ENCODE data around the gene KLHL21. TPM values are rescaled to one million over a fixed set of nuclear protein-coding genes. Genes with fewer than 3 reads are reported as not detected.
"Not testable (repeated sequence)": the region's sequence is repeated elsewhere in the genome, so short reads cannot be mapped to it uniquely, and the experiment has no call there.

The KLHL21 gene
- total RNA-seq, 1 donor from 2014 or later, result 31.4 TPM

GRCh38 chr1:6574025-6574620, 28.5 kb downstream of the KLHL21 start:
- no peak for DNase-seq (ENCODE audit: low spot score)
- intact Hi-C loops (cut with DNase I), result no loop called here
- no peak for ATAC-seq

- intact Hi-C loops (cut with DNase I), result no loop called here
- ATAC-seq (no peak), DNase-seq (ENCODE audit: low spot score) (no peak)
Observed at GRCh38 chr1:6572653-6573383, 29.9 kb downstream of the KLHL21 start.

GRCh38 chr1:6570987-6571386, 31.7 kb downstream of the KLHL21 start:
- ATAC-seq, result no peak
- DNase-seq (ENCODE audit: low spot score), result no peak
- intact Hi-C loops (cut with DNase I), result no loop called here

- intact Hi-C loops (cut with DNase I), result no loop called here
- no peak for ATAC-seq
Observed at GRCh38 chr1:6570100-6570499, 32.6 kb downstream of the KLHL21 start.

GRCh38 chr1:6569033-6569432, 33.6 kb downstream of the KLHL21 start:
- ATAC-seq, result no peak
- intact Hi-C loops (cut with DNase I), result no loop called here
- no peak for DNase-seq (ENCODE audit: low spot score)

More at GRCh38 chr1:6570100-6570499, 32.6 kb downstream of the KLHL21 start:
- no peak for DNase-seq (ENCODE audit: low spot score)

GRCh38 chr1:6560267-6560666, 42.4 kb downstream of the KLHL21 start:
- DNase-seq (ENCODE audit: low spot score), result no peak
- intact Hi-C loops (cut with DNase I), result no loop called here
- ATAC-seq, result no peak

- DNase-seq (ENCODE audit: low spot score); ATAC-seq: not testable (repeated sequence)
- intact Hi-C loops (cut with DNase I), result loop anchor here (10.0 kb wide), 1 partner anchor 86 kb away; no protein-coding TSS in a partner anchor
Observed at GRCh38 chr1:6559161-6559560, 43.5 kb downstream of the KLHL21 start.

GRCh38 chr1:6557597-6557996, 45.1 kb downstream of the KLHL21 start:
- intact Hi-C loops (cut with DNase I), result loop anchor here (10.0 kb wide), 1 partner anchor 87 kb away; no protein-coding TSS in a partner anchor
- ATAC-seq (no peak), DNase-seq (ENCODE audit: low spot score) (no peak)

- intact Hi-C loops (cut with DNase I), result loop anchor here (10.0 kb wide), 1 partner anchor 90 kb away; no protein-coding TSS in a partner anchor
- DNase-seq (ENCODE audit: low spot score) (peak; percentile 66), ATAC-seq (peak; percentile 57)
Observed at GRCh38 chr1:6554907-6555778, 47.5 kb downstream of the KLHL21 start, which contains the start of gene TAS1R1. Gene TAS1R1 (plus strand): TSS chr1:6555307. CDS start chr1:6555374, 67 bp downstream.

- DNase-seq (ENCODE audit: low spot score), result peak; percentile 97
- intact Hi-C loops (cut with DNase I), result loop anchor here (10.0 kb wide), 1 partner anchor 91 kb away; no protein-coding TSS in a partner anchor
- peak; percentile 98 for ATAC-seq
Observed at GRCh38 chr1:6554031-6554906, 48.4 kb downstream of the KLHL21 start, which contains the start of gene NOL9. Gene NOL9 (minus strand): TSS chr1:6554513. CDS start chr1:6554502, 11 bp downstream.

GRCh38 chr1:6547301-6547700, 55.4 kb downstream of the KLHL21 start:
- ATAC-seq (no peak), DNase-seq (ENCODE audit: low spot score) (no peak)
- intact Hi-C loops (cut with DNase I), result no loop called here

- intact Hi-C loops (cut with DNase I), result no loop called here
- DNase-seq (ENCODE audit: low spot score) (no peak), ATAC-seq (no peak)
Observed at GRCh38 chr1:6546326-6546725, 56.3 kb downstream of the KLHL21 start.

GRCh38 chr1:6545276-6546112, 57.2 kb downstream of the KLHL21 start:
- DNase-seq (ENCODE audit: low spot score) (no peak), ATAC-seq (no peak)
- intact Hi-C loops (cut with DNase I), result no loop called here

GRCh38 chr1:6544831-6545230, 57.8 kb downstream of the KLHL21 start:
- DNase-seq (ENCODE audit: low spot score) (no peak), ATAC-seq (no peak)
- intact Hi-C loops (cut with DNase I), result no loop called here

Data from sciatic nerve (tissue), 2 donors.